ENCODE data around the gene SRBD1.

- TF ChIP-seq, protein P1, sequence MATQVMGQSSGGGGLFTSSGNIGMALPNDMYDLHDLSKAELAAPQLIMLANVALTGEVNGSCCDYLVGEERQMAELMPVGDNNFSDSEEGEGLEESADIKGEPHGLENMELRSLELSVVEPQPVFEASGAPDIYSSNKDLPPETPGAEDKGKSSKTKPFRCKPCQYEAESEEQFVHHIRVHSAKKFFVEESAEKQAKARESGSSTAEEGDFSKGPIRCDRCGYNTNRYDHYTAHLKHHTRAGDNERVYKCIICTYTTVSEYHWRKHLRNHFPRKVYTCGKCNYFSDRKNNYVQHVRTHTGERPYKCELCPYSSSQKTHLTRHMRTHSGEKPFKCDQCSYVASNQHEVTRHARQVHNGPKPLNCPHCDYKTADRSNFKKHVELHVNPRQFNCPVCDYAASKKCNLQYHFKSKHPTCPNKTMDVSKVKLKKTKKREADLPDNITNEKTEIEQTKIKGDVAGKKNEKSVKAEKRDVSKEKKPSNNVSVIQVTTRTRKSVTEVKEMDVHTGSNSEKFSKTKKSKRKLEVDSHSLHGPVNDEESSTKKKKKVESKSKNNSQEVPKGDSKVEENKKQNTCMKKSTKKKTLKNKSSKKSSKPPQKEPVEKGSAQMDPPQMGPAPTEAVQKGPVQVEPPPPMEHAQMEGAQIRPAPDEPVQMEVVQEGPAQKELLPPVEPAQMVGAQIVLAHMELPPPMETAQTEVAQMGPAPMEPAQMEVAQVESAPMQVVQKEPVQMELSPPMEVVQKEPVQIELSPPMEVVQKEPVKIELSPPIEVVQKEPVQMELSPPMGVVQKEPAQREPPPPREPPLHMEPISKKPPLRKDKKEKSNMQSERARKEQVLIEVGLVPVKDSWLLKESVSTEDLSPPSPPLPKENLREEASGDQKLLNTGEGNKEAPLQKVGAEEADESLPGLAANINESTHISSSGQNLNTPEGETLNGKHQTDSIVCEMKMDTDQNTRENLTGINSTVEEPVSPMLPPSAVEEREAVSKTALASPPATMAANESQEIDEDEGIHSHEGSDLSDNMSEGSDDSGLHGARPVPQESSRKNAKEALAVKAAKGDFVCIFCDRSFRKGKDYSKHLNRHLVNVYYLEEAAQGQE (IDR thresholded peaks at IDR 0.05; ENCODE audit: insufficient read depth in 1 of 2, low read depth in 2 of 2, low read length in 2 of 2), result no peak
- TF ChIP-seq POLR2AphosphoS5 (IDR thresholded peaks at IDR 0.05; ENCODE audit: low read depth, low read length) (no peak), SIN3A (IDR thresholded peaks at IDR 0.05; ENCODE audit: borderline replicate concordance, insufficient read depth, low read length) (no peak), TAF1 (IDR thresholded peaks at IDR 0.05; ENCODE audit: borderline replicate concordance, insufficient read depth, low read length) (no peak), FOXP2 (optimal IDR thresholded peaks at IDR 0.05; ENCODE audit: borderline replicate concordance, extremely low read depth, extremely low read length, insufficient read depth) (no peak)
Observed at GRCh38 chr2:45637440-45637839, 26.4 kb upstream of the SRBD1 start.

Data from PFSK-1 (cell line).